H9 (cell line): ENCODE data around the gene GTF2A1L. TPM values are rescaled to one million over a fixed set of nuclear protein-coding genes. Genes with fewer than 3 reads are reported as not detected.

Source experiments
- DNase-seq: peaks from one replicate; pipeline ENCODE4 v3.0.0-alpha.2; 2017
- H2AFZ ChIP-seq: one replicate; pipeline ENCODE4 v1.6.1; 2013; ENCODE audit warnings: mild to moderate bottlenecking, low read length, control low read depth, moderate library complexity
- H2AK5ac ChIP-seq: 2 replicates; pipeline ENCODE4 v1.6.1; 2013; ENCODE audit warnings: low read length, control low read depth, mixed read lengths; ENCODE audit not compliant: insufficient read length
- H2BK120ac ChIP-seq: one replicate; pipeline ENCODE4 v1.6.1; 2013; ENCODE audit warnings: low read depth, mild to moderate bottlenecking, low read length, control low read depth, inconsistent platforms; ENCODE audit not compliant: poor library complexity, severe bottlenecking
- H2BK12ac ChIP-seq: 2 replicates; pipeline ENCODE4 v1.6.1; 2013; ENCODE audit warnings: low read length, control low read depth, mixed read lengths, low read depth; ENCODE audit not compliant: insufficient read length
- H2BK15ac ChIP-seq: 2 replicates; pipeline ENCODE4 v1.6.1; 2013; ENCODE audit warnings: low read depth, low read length, control low read depth
- H2BK20ac ChIP-seq: one replicate; pipeline ENCODE4 v1.6.1; 2013; ENCODE audit warnings: low read depth, mild to moderate bottlenecking, low read length, control low read depth, inconsistent platforms; ENCODE audit not compliant: poor library complexity, severe bottlenecking
- H2BK5ac ChIP-seq: 2 replicates; pipeline ENCODE4 v1.6.1; 2013; ENCODE audit warnings: low read length, control low read depth, mixed read lengths; ENCODE audit not compliant: insufficient read length
- H3K14ac ChIP-seq: 2 replicates; pipeline ENCODE4 v1.6.1; 2013; ENCODE audit warnings: low read length, control low read depth; ENCODE audit not compliant: insufficient read depth
- H3K18ac ChIP-seq: 2 replicates; pipeline ENCODE4 v1.6.1; 2013; ENCODE audit warnings: low read depth, mild to moderate bottlenecking, mixed read lengths, low read length, control low read depth; ENCODE audit not compliant: insufficient read length
- H3K23ac ChIP-seq: 2 replicates; pipeline ENCODE4 v1.6.1; 2013; ENCODE audit warnings: low read length, control low read depth, mixed read lengths, low read depth; ENCODE audit not compliant: insufficient read length
- H3K23me2 ChIP-seq: 2 replicates; pipeline ENCODE4 v1.6.1; 2013; ENCODE audit warnings: low read depth, mild to moderate bottlenecking, mixed read lengths, low read length, control low read depth; ENCODE audit not compliant: insufficient read length, poor library complexity, severe bottlenecking
- H3K27ac ChIP-seq: 2 replicates; pipeline ENCODE4 v1.5.1; 2013; ENCODE audit warnings: low read length, control low read depth, mixed read lengths, low read depth; ENCODE audit not compliant: insufficient read length
- H3K27me3 ChIP-seq: 2 replicates; pipeline ENCODE4 v1.6.1; 2013; ENCODE audit warnings: low read length, control low read depth, inconsistent platforms; ENCODE audit not compliant: insufficient read depth
- H3K4ac ChIP-seq: 2 replicates; pipeline ENCODE4 v1.6.1; 2013; ENCODE audit warnings: low read depth, mild to moderate bottlenecking, control low read depth, inconsistent platforms, low read length, moderate library complexity
- H3K4me1 ChIP-seq: 2 replicates; pipeline ENCODE4 v1.6.1; 2013; ENCODE audit warnings: low read length, control low read depth, inconsistent platforms; ENCODE audit not compliant: insufficient read depth
- H3K4me2 ChIP-seq: 2 replicates; pipeline ENCODE4 v1.6.1; 2013; ENCODE audit warnings: low read length, control low read depth, mixed read lengths; ENCODE audit not compliant: insufficient read length, insufficient read depth
- H3K56ac ChIP-seq: 2 replicates; pipeline ENCODE4 v1.6.1; 2013; ENCODE audit warnings: low read depth, mild to moderate bottlenecking, mixed read lengths, low read length, control low read depth; ENCODE audit not compliant: insufficient read length
- H3K79me1 ChIP-seq: 2 replicates; pipeline ENCODE4 v1.6.1; 2013; ENCODE audit warnings: low read depth, mild to moderate bottlenecking, moderate library complexity, low read length, control low read depth, inconsistent platforms; ENCODE audit not compliant: insufficient read depth, poor library complexity, severe bottlenecking
- H3K79me2 ChIP-seq: 2 replicates; pipeline ENCODE4 v1.6.1; 2013; ENCODE audit warnings: low read length, control low read depth, inconsistent platforms; ENCODE audit not compliant: insufficient read depth
- H3K9ac ChIP-seq: 2 replicates; pipeline ENCODE4 v1.6.1; 2013; ENCODE audit warnings: low read length, control low read depth, mixed read lengths; ENCODE audit not compliant: insufficient read length; ENCODE audit errors: extremely low read depth
- H3K9me3 ChIP-seq: one replicate; pipeline ENCODE4 v1.6.1; 2013; ENCODE audit warnings: low read depth, low read length, inconsistent platforms; ENCODE audit not compliant: control insufficient read depth
- H3T11ph ChIP-seq: one replicate; pipeline ENCODE4 v1.6.1; 2013; ENCODE audit warnings: mild to moderate bottlenecking, low read length, control low read depth, inconsistent platforms
- H4K20me1 ChIP-seq: one replicate; pipeline ENCODE4 v1.6.1; 2013; ENCODE audit not compliant: control insufficient read depth, insufficient read length, insufficient read depth
- H4K5ac ChIP-seq: 2 replicates; pipeline ENCODE4 v1.6.1; 2013; ENCODE audit warnings: low read depth, mild to moderate bottlenecking, mixed read lengths, low read length, control low read depth; ENCODE audit not compliant: insufficient read length
- H4K8ac ChIP-seq: replicated peaks from 2 replicates; pipeline ENCODE4 v1.6.1; 2013; ENCODE audit warnings: low read length, control low read depth, mixed read lengths, low read depth; ENCODE audit not compliant: insufficient read length
- H4K91ac ChIP-seq: 2 replicates; pipeline ENCODE4 v1.6.1; 2013; ENCODE audit warnings: low read depth, mild to moderate bottlenecking, moderate library complexity, mixed read lengths, low read length, control low read depth; ENCODE audit not compliant: insufficient read length
- H3K27ac Mint-ChIP-seq, 3 experiments: 2 replicates in 2 of 3; 3 replicates in 1 of 3; pipeline ENCODE4 v1.8.0; 2020 to 2021; ENCODE audit warnings: mixed read lengths in 3 of 3, mild to moderate bottlenecking in 1 of 3, moderate library complexity in 1 of 3
- H3K27me3 Mint-ChIP-seq: 2 replicates; pipeline ENCODE4 v1.8.0; 2021; ENCODE audit warnings: low read depth, mild to moderate bottlenecking, moderate library complexity, mixed read lengths
- H3K36me3 Mint-ChIP-seq, 3 experiments: 2 replicates in 2 of 3; 3 replicates in 1 of 3; pipeline ENCODE4 v1.8.0; 2020 to 2021; ENCODE audit warnings: low read depth in 3 of 3, mixed read lengths in 3 of 3; ENCODE audit not compliant: insufficient read depth in 1 of 3
- H3K4me1 Mint-ChIP-seq, 2 experiments: 2 replicates each; pipeline ENCODE4 v1.8.0; 2020; ENCODE audit warnings: mixed read lengths in 2 of 2
- H3K4me3 Mint-ChIP-seq, 2 experiments: 2 replicates in 1 of 2; 3 replicates in 1 of 2; pipeline ENCODE4 v1.8.0; 2020 to 2021; ENCODE audit warnings: mild to moderate bottlenecking in 2 of 2, mixed read lengths in 2 of 2, moderate library complexity in 1 of 2
- H3K9me3 Mint-ChIP-seq, 2 experiments: 2 replicates in 1 of 2; 3 replicates in 1 of 2; pipeline ENCODE4 v1.8.0; 2020; ENCODE audit warnings: mild to moderate bottlenecking in 2 of 2, mixed read lengths in 2 of 2, moderate library complexity in 1 of 2
- total RNA-seq: library from RNA; stranded (reverse); gene quantifications from 2 replicates; pipeline ENCODE4 v1.2.1, GENCODE V29; 2021
- TF ChIP-seq, protein P1 (sequence below): fragments of 200-600 bp; sonication (generic); conservative IDR thresholded peaks from 3 replicates; pipeline ENCODE4 v1.8.0; 2021; ENCODE audit warnings: antibody characterized with exemption, mild to moderate bottlenecking

GTF2A1L gene
- total RNA-seq, 1 experiment from 2014 or later = not detected

DNA sequence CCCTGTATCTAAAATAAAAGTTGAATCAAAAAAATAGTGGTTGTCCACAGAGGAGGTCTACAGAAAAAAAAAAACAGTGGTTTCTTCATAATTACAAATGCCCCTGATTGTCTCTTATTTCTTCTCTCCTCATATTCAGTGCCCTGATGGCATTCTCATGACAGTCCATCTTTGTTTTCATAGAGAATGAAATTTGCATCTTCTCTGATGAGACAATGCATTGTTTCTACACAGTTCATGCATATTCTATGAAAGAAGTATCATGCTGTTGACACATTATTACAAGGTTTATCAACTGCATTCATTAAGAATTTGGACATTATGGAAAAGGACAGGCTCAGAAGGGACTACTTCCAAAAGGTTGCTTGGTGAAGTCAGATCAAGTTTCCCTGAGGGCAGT lies 78.3 kb downstream of the GTF2A1L start:
- Histone ChIP-seq H4K5ac (no peak overlapping the region), H3T11ph (no peak overlapping the region), H3K79me1 (no peaks in the 10 kb centered on the region), H3K9ac (no peak overlapping the region), H2BK120ac (no peak overlapping the region), H2BK5ac (no peak overlapping the region), H3K18ac (no peak overlapping the region), H3K27ac (no peak overlapping the region), H3K14ac (no peak overlapping the region), H3K23ac (no peak overlapping the region), H3K23me2 (no peaks in the 10 kb centered on the region), H3K4me2 (no peak overlapping the region), H2AFZ (no peak overlapping the region), H4K20me1 (no peaks in the 10 kb centered on the region), H2BK15ac (no peak overlapping the region), H3K56ac (no peak overlapping the region), H3K4ac (no peak overlapping the region), H3K27me3 (no peaks in the 10 kb centered on the region), H4K8ac (no peak overlapping the region), H2BK12ac (no peak overlapping the region), H3K4me1 (peaks cover 7% of the 10 kb centered on the region), H3K9me3 (no peaks in the 10 kb centered on the region), H3K79me2 (no peaks in the 10 kb centered on the region), H2BK20ac (no peak overlapping the region), H4K91ac (no peak overlapping the region), H2AK5ac (no peak overlapping the region)
- TF ChIP-seq, protein P1, sequence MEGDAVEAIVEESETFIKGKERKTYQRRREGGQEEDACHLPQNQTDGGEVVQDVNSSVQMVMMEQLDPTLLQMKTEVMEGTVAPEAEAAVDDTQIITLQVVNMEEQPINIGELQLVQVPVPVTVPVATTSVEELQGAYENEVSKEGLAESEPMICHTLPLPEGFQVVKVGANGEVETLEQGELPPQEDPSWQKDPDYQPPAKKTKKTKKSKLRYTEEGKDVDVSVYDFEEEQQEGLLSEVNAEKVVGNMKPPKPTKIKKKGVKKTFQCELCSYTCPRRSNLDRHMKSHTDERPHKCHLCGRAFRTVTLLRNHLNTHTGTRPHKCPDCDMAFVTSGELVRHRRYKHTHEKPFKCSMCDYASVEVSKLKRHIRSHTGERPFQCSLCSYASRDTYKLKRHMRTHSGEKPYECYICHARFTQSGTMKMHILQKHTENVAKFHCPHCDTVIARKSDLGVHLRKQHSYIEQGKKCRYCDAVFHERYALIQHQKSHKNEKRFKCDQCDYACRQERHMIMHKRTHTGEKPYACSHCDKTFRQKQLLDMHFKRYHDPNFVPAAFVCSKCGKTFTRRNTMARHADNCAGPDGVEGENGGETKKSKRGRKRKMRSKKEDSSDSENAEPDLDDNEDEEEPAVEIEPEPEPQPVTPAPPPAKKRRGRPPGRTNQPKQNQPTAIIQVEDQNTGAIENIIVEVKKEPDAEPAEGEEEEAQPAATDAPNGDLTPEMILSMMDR = no peak
- DNase-seq = no peak
- H3K36me3 Mint-ChIP-seq = no peaks in the 10 kb centered on the region
- no peaks in the 10 kb centered on the region for H3K27me3 Mint-ChIP-seq
- no peaks in the 10 kb centered on the region for H3K9me3 Mint-ChIP-seq
- no peak overlapping the region for H3K27ac Mint-ChIP-seq
- H3K4me1 Mint-ChIP-seq = peaks cover 46 to 48% of the 10 kb centered on the region in 2 experiments
- H3K4me3 Mint-ChIP-seq = no peak overlapping the region
